Natural killer cell (primary cell): ENCODE data around the gene TMEM202. TPM values are rescaled to one million over a fixed set of nuclear protein-coding genes. Genes with fewer than 3 reads are reported as not detected.

Experiments
- ATAC-seq, 3 donors: fragments of 150-1000 bp in 2 of 3; fragments of 200-7000 bp in 1 of 3; cut with Tn5 transposase; 1 replicate in 1 of 3; 2 replicates in 2 of 3; pipeline ENCODE4 v1.10.0; 2021; ENCODE audit warnings: mild to moderate bottlenecking in 2 of 3, moderate library complexity in 2 of 3
- DNase-seq, 2 donors: peaks; one replicate each; pipeline versions ENCODE4 v3.0.0 to v3.0.0-alpha.2; 2013 to 2021; ENCODE audit warnings: mixed read lengths in 1 of 2
- H3K27ac ChIP-seq: one replicate; pipeline ENCODE4 v1.5.1; 2013; ENCODE audit warnings: mild to moderate bottlenecking, low read length
- H3K27me3 ChIP-seq: one replicate; pipeline ENCODE4 v1.6.1; 2013; ENCODE audit warnings: low read length; ENCODE audit not compliant: control insufficient read depth, insufficient read depth
- H3K36me3 ChIP-seq: one replicate; pipeline ENCODE4 v1.6.1; 2013; ENCODE audit warnings: low read length; ENCODE audit not compliant: control insufficient read depth, insufficient read depth
- H3K4me1 ChIP-seq: one replicate; pipeline ENCODE4 v1.6.1; 2013; ENCODE audit warnings: low read length; ENCODE audit not compliant: control insufficient read depth, insufficient read depth
- H3K4me3 ChIP-seq: one replicate; pipeline ENCODE4 v1.5.1; 2013; ENCODE audit warnings: low read length
- H3K9me3 ChIP-seq: one replicate; pipeline ENCODE4 v1.6.1; 2013; ENCODE audit warnings: low read length; ENCODE audit not compliant: control insufficient read depth, insufficient read depth
- H3K27ac Mint-ChIP-seq, 2 donors: one replicate each; pipeline ENCODE4 v1.8.0; 2022; ENCODE audit warnings: mild to moderate bottlenecking in 2 of 2, mixed read lengths in 2 of 2, moderate library complexity in 1 of 2
- H3K27me3 Mint-ChIP-seq, 2 donors: one replicate each; pipeline ENCODE4 v1.8.0; 2022; ENCODE audit warnings: low read depth in 2 of 2, mixed read lengths in 2 of 2
- H3K36me3 Mint-ChIP-seq: one replicate; pipeline ENCODE4 v1.8.0; 2022; ENCODE audit warnings: mixed read lengths
- H3K4me1 Mint-ChIP-seq, 2 donors: one replicate each; pipeline ENCODE4 v1.8.0; 2022; ENCODE audit warnings: mixed read lengths in 2 of 2
- H3K4me3 Mint-ChIP-seq: one replicate; pipeline ENCODE4 v1.8.0; 2022; ENCODE audit warnings: mild to moderate bottlenecking, moderate library complexity, mixed read lengths
- H3K9me3 Mint-ChIP-seq, 2 donors: one replicate each; pipeline ENCODE4 v1.8.0; 2022; ENCODE audit warnings: mixed read lengths in 2 of 2
- CTCF ChIP-seq: fragments of 200-600 bp; IDR thresholded peaks from one replicate; pipeline ENCODE4 v1.8.0; 2022; ENCODE audit warnings: antibody characterized with exemption
- WGBS: methylation state at CpG from one replicate; pipeline ENCODE4 v1.1.7; 2013; ENCODE audit warnings: missing lambda C conversion rate; ENCODE audit not compliant: insufficient coverage; 5-methylcytosine and 5-hydroxymethylcytosine counted together
- intact Hi-C: fragments of 100-400 bp; cut with micrococcal nuclease; formaldehyde crosslinking; loops from one replicate; pipeline ENCODE4 v1.14.2; 2022
- total RNA-seq, 4 donors: library from RNA; stranded (reverse); fragments of 120-200 nt in 1 of 4; gene quantifications; one replicate each; pipeline versions ENCODE4 v1.2.3 to v1.2.4, GENCODE V29; 2013 to 2022

Gene TMEM202
- total RNA-seq, 3 donors from 2014 or later (not counting 1 experiment from before 2014, with no cell fraction given), result not detected

- Mint-ChIP-seq H3K9me3 (no peaks in the 10 kb centered on the region), H3K4me3 (peak overlapping the region; percentile 53), H3K36me3 (no peaks in the 10 kb centered on the region), H3K27me3 (no peaks in the 10 kb centered on the region), H3K27ac (peak overlapping the region in 1 of 2 donors; percentile 55), H3K4me1 (peaks cover 26 to 29% of the 10 kb centered on the region in 2 donors)
- H3K27me3 ChIP-seq, result no peaks in the 10 kb centered on the region
- ATAC-seq (peak; percentile 89 to 97 (median 94)), DNase-seq (no peak)
- peaks cover 20% of the 10 kb centered on the region for H3K4me1 ChIP-seq
- no peak for TF ChIP-seq CTCF
- no peak overlapping the region for H3K4me3 ChIP-seq
- no peaks in the 10 kb centered on the region for H3K9me3 ChIP-seq
- intact Hi-C loops, result no loop called here
- WGBS, result 25% methylated on average over 7 of the region's 7 CpGs
- H3K36me3 ChIP-seq, result peaks cover 31% of the 10 kb centered on the region
- peak overlapping the region; percentile 10 for H3K27ac ChIP-seq
Measured at GRCh38 chr15:72358650-72359171, 39.4 kb upstream of the TMEM202 start.

- intact Hi-C loops, result no loop called here
- no peak for TF ChIP-seq CTCF
- no peak overlapping the region for H3K4me3 Mint-ChIP-seq
- Histone ChIP-seq H3K36me3 (peaks cover 6% of the 10 kb centered on the region), H3K27me3 (no peaks in the 10 kb centered on the region), H3K4me3 (no peak overlapping the region), H3K4me1 (peaks cover 25% of the 10 kb centered on the region), H3K27ac (no peak overlapping the region), H3K9me3 (no peaks in the 10 kb centered on the region)
- no peaks in the 10 kb centered on the region for H3K9me3 Mint-ChIP-seq
- H3K27ac Mint-ChIP-seq, result no peak overlapping the region
- no peaks in the 10 kb centered on the region for H3K36me3 Mint-ChIP-seq
- ATAC-seq (no peak), DNase-seq (no peak)
- 100% methylated on average over 1 of the region's 1 CpG for WGBS
- H3K27me3 Mint-ChIP-seq, result no peaks in the 10 kb centered on the region
- H3K4me1 Mint-ChIP-seq, result peaks cover 35 to 40% of the 10 kb centered on the region in 2 donors
Measured at GRCh38 chr15:72361176-72361575, 36.9 kb upstream of the TMEM202 start.

- Mint-ChIP-seq H3K9me3 (no peaks in the 10 kb centered on the region), H3K27me3 (no peaks in the 10 kb centered on the region), H3K36me3 (no peaks in the 10 kb centered on the region), H3K4me1 (peaks cover 40% of the 10 kb centered on the region in 2 donors), H3K27ac (peak overlapping the region; percentile 18 to 56), H3K4me3 (peak overlapping the region; percentile 56)
- 38% methylated on average over 1 of the region's 1 CpG for WGBS
- Histone ChIP-seq H3K36me3 (peaks cover 9% of the 10 kb centered on the region), H3K27me3 (no peaks in the 10 kb centered on the region), H3K4me1 (peaks cover 19% of the 10 kb centered on the region), H3K9me3 (no peaks in the 10 kb centered on the region), H3K4me3 (no peak overlapping the region), H3K27ac (no peak overlapping the region)
- intact Hi-C loops, result no loop called here
- no peak for TF ChIP-seq CTCF
- ATAC-seq (peak; percentile 52 to 80 (median 78)), DNase-seq (peak in 1 of 2 donors; percentile 49)
Measured at GRCh38 chr15:72365844-72366243, 32.3 kb upstream of the TMEM202 start.

- DNase-seq, result no peak
- intact Hi-C loops, result no loop called here
- H3K9me3 Mint-ChIP-seq, result no peaks in the 10 kb centered on the region
- no peaks in the 10 kb centered on the region for H3K9me3 ChIP-seq
- peaks cover 43 to 44% of the 10 kb centered on the region in 2 donors for H3K4me1 Mint-ChIP-seq
- H3K27me3 ChIP-seq, result no peaks in the 10 kb centered on the region
- no peak for TF ChIP-seq CTCF
- H3K36me3 ChIP-seq, result peaks cover 9% of the 10 kb centered on the region
- no peak overlapping the region for H3K4me3 Mint-ChIP-seq
- H3K27ac ChIP-seq, result no peak overlapping the region
- no peak overlapping the region for H3K27ac Mint-ChIP-seq
- no peaks in the 10 kb centered on the region for H3K27me3 Mint-ChIP-seq
- H3K36me3 Mint-ChIP-seq, result no peaks in the 10 kb centered on the region
- H3K4me1 ChIP-seq, result peaks cover 25% of the 10 kb centered on the region
- ATAC-seq, result no peak
- WGBS, result 50% methylated on average over 2 of the region's 2 CpGs
- H3K4me3 ChIP-seq, result no peak overlapping the region
Measured at GRCh38 chr15:72368325-72368724, 29.8 kb upstream of the TMEM202 start.
